ENCODE data around the gene CHAD.
A peak's percentile ranks its signal among the peaks of the same experiment; 100 is the strongest.
"Not testable (repeated sequence)": the region's sequence is repeated elsewhere in the genome, so short reads cannot be mapped to it uniquely, and the experiment has no call there.

CHAD gene

DNA sequence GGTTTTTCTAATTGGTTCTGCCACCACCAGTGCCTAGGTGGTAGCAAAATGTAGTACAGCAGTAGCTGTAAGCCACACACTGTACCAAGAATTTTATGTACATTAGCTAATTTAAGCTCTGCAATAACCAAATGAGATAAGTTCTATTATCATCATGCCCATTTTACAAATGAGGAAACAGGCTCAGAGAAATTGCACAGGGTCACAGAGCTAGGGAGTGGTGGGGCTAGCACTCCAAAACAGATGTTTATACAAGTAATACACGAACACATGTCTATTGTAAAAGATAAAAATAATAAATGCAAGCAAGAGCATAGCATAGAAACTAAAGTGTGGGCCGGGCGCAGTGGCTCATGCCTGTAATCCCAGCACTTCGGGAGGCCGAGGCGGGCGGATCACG, 23.5 kb upstream of the CHAD start:
- no peak for DNase-seq

DNA sequence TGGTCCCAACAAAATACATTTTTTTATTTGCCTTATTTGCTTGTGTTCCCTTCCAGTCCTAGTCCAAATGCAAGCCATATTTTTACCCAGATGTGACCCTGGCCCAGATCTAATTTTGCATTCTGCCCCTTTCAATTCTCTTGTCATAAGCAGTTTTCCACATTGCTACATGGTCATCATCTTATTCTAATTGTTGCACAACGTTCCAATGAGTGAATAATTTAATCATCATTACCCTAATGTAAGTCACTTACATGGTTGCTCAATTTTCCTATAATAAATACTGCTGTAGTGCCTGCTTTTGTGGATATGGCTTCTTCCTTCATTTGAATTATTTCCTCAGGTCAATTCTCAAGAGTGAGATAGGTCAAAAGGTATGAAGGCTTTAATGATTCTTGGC, 22.8 kb upstream of the CHAD start:
- no peak for DNase-seq

DNA sequence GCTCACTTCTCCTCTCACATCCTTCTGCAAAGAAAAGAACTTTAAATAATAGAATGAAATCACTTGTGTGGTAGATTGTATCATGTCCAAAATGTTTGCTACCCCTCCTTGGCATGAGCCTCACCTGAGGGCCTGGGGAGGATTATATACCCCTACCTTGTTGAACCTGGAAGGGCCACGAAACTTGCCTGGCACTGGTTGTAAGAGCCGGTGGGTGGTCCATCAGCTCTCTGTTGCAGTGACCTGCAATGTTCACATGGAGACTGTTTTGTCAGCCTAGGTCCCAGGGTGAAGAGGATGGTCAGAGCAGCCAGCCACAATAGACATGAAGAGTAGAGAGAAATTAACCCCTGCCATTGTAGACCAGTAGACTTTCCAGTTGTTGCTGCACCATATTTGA, 20.2 kb upstream of the CHAD start:
- DNase-seq: no peak

DNA sequence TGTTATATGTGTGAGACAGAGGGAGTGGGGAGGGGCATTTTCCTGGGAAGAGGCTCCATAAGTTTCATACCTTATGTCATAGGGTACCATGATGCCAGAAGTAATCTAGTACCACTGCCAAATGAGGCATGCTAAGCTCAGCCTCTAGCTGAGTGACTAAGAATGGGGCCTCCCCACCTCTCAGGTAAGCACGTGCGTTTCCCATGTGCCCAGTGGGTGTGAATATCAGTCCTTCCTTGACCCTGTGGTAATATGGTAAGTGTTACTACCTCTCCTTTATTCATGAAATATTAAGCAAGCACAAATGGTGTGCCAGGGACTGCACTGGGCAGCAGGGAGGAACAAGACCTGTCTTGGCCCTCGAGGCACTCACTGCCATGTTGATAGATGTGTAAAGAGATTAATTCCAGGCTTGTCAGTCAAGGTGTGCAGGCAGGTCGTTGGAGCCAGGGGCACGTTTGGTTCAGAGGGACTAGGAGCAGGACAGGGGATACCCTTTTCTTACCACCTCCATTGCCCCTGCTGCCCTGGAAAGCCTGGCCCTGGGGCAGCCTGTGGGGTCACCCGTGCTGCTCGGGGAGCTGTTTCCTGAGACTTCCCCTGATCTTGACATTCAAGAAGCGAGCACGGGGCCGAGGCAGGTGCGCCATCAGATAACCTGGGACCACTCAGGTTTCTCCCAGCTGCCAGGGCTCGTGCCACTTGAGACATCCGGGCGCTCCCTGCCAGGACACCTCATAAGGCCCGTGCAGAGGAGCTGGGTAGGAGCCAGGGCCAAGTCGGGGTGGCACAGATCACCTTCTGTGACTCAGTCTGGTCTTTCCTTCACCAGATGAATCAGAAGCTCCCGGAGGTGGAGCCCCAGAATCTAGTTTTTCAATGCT, 18.8 kb upstream of the CHAD start:
- peak; percentile 3 for DNase-seq

DNA sequence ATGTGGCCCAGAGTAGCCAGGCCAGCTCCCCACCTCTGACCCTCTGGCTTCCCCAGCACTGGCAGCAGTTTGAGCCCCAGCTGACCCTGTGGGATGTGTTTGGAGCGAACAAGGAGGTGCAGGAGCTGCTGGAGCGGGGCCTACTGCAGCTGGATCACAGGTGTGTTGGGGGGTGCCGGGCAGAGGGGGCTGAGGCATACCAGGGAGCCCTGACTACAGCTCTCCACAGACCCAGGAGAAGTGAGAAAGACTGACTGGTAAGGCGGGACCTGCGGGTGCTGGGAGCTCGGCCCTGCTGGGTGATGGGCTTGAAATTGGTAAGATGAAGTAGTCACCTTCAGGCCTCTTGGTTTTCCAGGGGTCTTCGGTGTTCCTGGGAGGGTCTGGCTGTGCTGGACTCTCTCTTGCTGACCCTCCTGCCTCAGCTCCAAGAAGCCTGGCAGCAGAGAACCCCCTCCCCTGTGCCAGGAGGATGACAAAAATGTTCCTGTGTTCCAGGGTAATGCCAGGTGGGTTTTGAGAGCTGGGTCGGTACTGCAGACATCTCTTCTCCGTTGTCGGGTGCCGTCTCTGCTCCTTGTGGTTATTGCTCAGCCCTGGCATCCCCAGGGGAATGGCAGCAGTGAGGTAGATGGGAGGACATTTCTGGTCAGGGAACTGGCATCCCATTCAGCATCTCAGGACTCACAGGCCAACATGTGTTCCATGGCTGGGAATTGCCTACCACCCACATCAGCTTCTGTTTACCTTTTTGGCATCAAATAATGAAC, 15.9 kb upstream of the CHAD start:
- DNase-seq: no peak

DNA sequence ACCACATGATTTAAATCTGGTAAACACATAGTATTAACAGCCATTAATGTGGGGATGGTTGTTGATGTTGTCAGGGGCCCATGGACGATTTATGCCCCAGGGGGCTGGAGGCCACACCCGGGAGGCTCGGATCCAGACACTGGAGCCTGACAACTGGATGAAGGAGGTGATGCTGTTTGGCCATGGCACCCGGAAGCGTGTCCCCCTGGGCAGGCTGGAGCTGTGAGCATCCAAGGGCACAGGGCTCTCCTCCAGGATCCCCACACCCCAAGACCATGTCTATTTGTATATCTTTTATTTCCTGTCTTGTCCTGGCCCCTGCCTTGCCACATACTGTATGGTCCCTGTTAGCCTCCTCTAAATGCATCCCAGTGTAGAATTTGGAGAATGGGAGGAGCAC, 14.6 kb upstream of the CHAD start:
- DNase-seq: no peak

DNA sequence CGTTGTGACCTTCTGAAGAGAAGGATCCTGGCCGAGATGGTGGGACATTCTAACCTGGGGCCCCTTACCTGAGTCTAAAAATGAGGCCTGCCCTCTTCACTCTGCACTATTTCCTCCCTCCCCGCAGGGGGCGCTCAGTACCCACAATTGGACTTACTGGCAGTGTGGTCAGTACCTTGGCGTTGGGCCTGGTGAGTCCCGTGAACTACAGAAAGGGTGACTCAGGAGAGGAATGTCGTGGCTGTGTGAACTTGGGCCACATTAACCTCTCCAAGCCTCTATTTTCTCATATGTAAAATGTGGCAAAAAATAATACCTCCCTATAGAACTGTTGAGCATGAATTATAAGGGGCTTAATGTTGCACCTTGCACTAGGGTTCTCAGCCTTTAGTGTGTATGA, 13.8 kb upstream of the CHAD start:
- peak; percentile 97 for DNase-seq

DNA sequence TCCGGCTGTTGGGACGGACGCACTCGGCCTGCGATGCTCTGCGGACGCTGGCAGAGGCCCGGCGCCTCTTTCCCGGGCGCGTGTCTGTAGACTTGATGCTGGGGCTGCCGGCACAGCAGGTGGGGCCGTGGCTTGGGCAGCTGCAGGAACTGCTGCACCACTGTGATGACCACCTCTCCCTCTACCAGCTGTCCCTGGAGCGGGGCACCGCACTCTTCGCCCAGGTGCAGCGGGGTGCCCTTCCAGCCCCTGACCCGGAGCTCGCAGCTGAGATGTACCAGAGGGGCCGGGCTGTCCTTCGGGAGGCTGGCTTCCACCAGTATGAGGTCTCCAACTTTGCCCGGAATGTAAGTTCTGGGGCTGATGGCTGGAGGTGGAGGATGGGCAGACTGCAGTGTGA, 13.4 kb upstream of the CHAD start:
- no peak for DNase-seq

DNA sequence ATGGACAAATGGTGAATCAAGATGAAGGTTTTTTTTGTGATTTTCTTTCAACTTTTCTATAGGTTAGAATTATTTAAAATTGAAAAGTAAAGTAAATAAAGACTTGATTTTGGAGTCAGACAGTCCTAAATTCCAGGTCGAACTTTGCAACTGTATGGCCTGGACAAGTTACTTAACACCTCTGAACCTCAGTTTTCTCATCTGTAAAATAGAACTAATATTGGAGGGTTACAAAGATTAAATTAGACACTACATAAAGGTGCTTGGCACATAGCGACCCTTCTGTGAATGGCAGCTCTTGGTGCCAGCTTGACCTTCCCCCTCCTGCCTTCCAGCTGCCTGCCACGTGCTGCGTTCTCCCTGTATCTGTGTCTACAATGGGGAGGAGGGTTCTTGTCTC, 13.0 kb upstream of the CHAD start:
- DNase-seq: no peak

DNA sequence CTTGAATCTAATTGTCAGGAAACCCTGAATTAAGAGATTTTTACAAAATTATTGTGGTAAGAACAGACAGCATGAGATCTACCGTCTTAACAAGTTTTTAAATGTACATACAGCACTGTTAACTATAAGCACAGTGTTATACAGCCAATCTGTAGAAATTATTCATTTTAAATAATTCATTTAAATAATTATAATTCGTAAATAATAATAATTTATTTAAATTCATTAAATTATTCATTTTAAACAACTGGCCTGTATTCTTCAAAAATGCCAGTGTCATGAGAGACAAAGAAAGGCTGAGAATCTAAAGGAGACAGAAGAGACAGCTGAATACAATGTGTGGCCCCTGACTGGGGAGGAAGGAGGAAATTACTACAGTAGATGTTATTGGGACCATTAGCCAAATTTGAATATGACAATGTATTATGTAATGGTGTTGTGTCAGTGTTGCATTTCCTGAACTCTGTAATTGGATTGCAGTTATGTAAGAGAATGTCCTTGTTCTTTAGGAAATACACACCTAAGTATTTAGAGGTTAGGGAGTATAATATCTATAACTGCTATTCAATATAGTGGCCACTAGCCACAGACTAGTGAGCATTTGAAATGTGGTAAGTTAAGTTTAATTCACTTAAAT, 12.3 kb upstream of the CHAD start:
- no peak for DNase-seq

DNA sequence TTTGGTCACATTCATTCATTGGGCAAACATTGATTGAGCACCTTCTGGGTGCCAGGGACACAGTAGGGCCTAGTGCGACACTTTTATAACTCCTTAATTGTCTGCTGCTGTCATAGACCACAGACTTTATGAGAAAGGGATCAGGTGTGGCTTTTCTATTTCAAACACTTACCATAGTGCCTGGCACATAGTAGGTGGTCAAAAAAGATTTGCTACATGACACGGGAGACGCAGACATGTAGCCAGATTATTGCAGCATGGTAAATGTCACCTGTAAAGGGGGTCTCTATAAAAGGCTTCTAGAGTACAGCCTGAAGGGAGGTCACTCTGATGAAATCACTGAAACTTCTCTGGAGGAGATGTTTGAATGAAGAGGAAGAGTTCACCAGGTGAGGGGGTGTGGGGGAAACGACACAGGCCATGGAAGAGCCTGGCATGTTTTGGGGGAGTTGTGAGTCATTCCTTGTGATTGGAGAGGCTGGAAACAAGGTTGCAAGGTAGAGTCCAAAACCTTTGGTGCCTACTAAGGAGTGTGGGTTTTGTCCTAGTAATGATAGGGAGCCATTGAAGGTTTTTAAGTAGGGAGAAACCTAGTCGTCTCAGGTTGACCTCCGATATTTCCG, 11.6 kb upstream of the CHAD start:
- no peak for DNase-seq

DNA sequence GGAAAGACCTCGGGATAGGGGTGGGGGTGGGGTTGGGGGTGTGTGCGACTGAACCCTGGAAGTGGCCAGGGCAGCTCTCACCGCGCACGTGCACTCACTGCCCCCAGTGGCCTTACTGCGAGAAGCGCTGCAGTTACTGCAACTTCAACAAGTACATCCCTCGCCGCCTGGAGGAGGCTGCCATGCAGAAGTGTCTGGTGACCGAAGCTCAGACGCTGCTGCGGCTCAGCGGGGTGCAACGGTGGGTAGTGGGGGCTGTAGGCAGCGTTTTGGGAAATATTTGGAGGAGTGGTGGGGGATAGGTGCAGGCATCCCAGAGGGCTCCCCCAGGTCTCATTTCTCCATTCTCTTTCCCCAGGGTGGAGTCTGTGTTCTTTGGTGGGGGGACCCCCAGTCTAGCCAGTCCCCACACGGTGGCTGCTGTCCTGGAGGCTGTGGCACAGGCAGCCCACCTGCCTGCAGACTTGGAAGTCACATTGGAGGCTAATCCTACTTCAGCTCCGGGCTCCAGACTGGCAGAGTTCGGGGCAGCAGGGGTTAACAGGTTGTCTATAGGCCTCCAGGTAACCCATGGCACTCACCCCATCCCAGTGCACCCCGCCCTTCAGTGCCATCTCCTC, 11.0 kb upstream of the CHAD start:
- DNase-seq: peak; percentile 75

DNA sequence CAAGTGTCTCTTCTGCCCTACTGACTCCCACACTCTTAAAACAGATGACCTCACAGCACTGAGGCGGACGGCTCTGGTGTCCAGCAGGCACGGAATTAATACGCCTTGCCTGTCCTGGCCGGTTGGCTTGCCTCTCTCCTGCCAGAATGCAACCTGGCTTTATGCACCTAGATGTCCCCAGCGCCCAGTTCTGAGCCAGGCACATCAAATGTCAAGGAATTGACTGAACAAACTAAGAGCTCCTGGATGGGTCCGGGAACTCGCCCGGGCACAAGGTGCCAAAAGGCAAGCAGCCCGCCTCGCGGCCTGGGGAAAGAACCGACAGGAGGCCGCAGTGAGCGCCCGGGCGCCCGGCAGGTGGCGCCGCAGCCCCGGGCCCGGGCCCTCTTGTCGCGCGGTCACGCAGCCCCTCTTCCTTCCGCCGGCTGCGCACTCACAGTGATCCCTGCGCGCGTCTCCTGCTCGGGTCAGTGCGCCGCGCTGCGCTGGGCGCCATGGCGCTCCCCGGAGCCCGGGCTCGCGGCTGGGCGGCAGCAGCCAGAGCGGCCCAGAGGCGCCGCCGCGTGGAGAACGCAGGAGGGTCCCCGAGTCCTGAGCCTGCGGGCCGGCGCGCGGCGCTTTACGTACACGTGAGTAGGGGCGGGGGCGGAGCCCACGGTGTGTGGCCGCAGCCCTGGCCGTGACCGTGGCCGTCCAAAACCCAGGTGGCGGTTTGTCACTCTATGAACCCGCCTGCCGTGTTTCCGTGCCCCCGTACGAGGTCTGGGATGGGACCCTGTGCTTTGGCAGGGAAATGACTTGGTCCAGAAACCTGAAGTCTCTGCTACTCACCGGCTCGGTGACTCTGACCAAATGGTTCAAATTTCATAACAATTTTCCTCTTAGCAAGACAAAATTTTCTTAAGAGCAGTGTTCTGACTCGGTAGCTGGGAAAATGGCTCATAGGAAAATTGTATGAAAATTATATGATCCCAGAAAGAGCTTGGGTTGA, 10.0 kb upstream of the CHAD start, which contains the start of gene RSAD1:
Gene RSAD1 (plus strand): TSS at position 470 of the 991 bp plus-strand sequence. CDS start 25 bp downstream, at position 495.
- peak; percentile 88 for DNase-seq

DNA sequence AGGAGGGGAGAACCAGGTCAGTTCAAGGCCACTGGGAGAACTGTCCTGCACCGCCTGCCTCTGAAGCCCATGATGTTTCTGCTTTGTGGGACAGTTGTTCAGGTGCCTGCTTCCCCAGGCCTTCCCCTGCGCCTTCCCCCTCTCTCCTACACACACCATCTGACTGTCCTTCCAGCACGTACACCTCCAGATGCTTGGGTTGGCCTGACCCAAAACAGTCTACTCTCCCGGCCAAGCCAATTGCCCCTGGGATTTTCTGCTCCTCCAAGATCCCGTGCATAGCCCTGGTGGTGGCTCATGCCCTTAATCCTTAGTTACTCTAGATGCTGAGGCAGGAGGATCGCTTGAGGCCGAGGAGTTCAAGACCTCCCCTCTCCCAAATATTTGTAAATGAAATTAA, 9.3 kb upstream of the CHAD start:
- DNase-seq: no peak

DNA sequence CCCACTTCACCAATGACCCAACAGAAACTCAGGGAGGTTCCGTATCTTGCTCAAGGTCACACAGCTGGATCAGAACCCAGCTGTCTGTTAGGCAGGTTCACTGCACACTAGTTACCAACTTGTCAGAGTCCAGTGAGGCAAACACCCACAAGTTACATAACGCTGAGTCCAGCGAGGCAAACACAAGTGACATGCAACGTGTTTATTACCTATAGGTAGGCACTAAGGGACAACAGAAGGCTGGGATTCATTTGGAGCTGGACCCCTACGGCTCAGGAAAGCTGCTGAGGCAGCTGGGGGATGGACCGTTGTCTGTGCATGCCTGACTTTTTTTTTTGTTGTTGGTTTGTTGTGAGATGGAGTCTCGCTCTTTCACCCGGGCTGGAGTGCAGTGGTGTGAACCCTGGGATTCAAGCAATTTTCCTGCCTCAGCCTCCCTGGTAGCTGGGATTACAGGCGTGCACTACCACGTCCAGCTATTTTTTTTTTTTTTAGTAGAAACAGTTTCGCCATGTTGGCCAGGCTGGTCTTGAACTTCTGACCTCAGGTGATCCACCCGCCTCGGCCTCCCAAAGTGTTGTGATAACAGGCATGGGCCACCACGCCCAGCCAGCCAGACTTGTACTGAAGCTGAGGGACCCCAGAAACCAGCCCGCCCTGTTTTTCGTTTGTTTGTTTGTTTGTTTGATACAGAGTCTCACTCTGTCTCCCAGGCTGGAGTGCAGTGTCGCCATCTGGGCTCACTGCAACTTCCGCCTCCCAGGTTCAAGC, 8.1 kb upstream of the CHAD start:
- DNase-seq: no peak

DNA sequence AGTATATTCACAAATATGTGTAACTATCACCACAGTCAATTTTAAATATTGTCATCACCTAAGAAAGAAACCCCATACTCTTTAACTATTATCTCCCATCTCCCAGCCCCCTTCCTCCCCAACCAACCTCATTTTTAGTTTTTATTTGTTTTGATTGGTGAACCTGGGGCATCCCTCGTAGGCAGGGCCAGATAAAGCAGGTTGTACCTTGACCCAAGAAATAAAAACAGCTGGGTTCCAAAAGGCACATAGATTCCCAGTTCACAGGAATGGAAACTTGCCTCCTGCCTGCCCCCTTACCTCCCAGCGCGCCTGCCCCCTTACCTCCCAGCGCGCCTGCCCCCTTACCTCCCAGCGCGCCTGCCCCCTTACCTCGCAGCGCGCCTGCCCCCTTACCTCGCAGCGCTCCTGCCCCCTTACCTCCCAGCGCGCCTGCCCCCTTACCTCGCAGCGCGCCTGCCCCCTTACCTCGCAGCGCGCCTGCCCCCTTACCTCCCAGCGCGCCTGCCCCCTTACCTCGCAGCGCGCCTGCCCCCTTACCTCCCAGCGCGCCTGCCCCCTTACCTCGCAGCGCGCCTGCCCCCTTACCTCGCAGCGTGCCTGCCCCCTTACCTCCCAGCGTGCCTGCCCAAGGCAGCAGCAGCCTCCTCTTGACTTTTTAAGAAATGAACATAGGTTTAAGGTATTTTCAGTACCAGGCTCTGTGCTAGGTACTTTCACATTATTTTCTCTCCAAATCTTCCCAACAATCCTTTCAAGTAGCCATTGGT, 7.3 kb upstream of the CHAD start:
- DNase-seq: not testable (repeated sequence)

DNA sequence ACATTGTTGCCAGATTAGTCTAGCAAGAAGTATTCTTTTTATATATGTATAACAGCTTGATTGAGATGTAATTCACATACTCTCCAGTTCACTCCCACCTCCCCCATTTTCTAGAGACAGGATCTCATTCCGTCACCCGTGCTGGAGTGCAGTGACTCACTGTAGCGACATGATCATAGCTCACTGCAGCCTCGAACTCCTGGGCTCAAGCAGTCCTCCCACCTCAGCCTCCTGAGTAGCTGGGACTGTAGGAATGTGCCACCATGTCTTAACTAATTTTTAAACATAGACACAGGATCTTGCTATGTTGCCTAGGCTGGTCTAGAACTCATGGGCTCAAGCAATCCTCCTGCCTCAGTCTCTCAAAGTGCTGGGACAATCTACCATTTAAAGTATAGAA, 6.7 kb upstream of the CHAD start:
- no peak for DNase-seq

DNA sequence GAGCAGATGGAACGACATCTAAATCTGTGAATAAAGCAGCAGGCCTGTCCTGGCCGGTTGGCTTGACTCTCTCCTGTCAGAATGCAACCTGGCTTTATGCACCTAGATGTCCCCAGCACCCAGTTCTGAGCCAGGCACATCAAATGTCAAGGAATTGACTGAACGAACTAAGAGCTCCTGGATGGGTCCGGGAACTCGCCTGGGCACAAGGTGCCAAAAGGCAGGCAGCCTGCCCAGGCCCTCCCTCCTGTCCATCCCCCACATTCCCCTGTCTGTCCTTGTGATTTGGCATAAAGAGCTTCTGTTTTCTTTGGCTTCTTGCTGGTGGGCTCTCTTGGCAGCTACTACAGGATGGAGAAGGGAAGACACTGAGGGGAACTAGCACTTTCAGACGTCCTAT, 5.8 kb upstream of the CHAD start:
- DNase-seq: no peak

DNA sequence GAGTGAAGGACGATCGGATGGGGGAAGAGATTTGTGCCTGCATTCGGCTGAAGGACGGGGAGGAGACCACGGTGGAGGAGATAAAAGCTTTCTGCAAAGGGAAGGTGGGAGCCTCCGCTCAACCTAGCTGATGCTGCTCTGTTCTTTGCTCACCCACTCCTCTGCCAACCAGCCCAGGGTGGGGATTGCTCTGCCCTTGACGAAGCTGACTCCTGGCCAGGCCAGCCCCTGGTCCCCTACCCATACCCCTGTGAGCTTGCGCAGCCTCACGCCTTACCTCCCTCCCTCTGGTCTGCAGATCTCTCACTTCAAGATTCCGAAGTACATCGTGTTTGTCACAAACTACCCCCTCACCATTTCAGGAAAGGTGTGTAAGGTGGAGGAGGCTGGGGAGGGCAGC, 5.2 kb upstream of the CHAD start:
- DNase-seq: no peak

DNA sequence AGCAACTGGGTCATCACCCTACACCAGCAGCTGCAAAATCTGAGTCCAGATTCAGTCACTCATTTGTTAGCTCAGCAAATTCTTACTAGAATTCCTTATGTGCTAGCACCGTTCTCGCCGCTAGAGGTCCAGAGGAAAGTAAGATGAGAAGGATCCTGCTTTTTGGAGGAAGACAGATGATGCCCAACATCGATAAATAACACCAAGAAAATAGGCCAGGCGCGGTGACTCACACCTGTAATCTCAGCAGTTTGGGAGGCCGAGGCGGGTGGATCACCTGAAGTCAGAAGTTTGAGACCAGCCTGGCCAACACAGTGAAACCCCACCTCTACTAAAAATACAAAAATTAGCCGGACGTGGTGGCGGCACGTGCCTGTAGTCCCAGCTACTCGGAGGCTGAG, 4.1 kb upstream of the CHAD start:
- not testable (repeated sequence) for DNase-seq

All from HCEC 1CT (cell line).